A673 (cell line): Measurements from ENCODE around the gene HSPB8.

Experiments
- EZH2 ChIP-seq: fragments of 200-600 bp; sonication (generic); IDR thresholded peaks from 2 replicates; pipeline ENCODE4 v1.6.1; 2017; ENCODE audit warnings: borderline replicate concordance, low read depth, mild to moderate bottlenecking, mixed read lengths, antibody characterized with exemption, low read length; ENCODE audit not compliant: poor library complexity, severe bottlenecking
- TF ChIP-seq, protein P1 (sequence below): fragments of 300-800, 200-600 bp; sonication (generic); conservative IDR thresholded peaks from 2 replicates; pipeline ENCODE4 v1.5.1; 2017; ENCODE audit warnings: low read depth, mild to moderate bottlenecking, antibody characterized with exemption, low read length, moderate library complexity, mixed read lengths

DNA sequence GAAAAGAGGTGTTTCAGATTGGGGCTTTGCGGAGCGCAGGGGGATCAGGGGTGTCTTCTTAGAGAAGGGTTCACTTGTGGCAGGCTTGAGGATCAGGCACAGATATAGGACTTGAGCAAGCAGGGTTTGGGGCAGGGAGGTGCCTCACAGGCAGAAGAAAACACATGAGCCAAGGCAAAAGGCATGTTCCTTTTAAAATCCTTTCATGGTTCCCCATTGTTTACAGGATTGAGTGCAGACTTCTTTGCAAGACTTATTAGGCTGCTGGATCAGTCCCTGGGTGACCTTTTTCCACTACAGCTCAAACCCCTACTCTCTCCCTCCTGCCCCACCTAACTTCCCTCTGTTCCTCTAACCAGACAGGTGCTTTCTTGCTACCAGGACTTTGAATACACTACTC lies 19.7 kb downstream of the HSPB8 start:
- TF ChIP-seq, protein P1, sequence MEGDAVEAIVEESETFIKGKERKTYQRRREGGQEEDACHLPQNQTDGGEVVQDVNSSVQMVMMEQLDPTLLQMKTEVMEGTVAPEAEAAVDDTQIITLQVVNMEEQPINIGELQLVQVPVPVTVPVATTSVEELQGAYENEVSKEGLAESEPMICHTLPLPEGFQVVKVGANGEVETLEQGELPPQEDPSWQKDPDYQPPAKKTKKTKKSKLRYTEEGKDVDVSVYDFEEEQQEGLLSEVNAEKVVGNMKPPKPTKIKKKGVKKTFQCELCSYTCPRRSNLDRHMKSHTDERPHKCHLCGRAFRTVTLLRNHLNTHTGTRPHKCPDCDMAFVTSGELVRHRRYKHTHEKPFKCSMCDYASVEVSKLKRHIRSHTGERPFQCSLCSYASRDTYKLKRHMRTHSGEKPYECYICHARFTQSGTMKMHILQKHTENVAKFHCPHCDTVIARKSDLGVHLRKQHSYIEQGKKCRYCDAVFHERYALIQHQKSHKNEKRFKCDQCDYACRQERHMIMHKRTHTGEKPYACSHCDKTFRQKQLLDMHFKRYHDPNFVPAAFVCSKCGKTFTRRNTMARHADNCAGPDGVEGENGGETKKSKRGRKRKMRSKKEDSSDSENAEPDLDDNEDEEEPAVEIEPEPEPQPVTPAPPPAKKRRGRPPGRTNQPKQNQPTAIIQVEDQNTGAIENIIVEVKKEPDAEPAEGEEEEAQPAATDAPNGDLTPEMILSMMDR = no peak
- no peak for TF ChIP-seq EZH2
